GM18505 (cell line): Measurements from ENCODE around the gene HIVEP3.

ENCODE experiments used
- ATAC-seq: cut with Tn5 transposase; IDR thresholded peaks from one replicate; pipeline ENCODE4 v1.9.1; 2021; ENCODE audit not compliant: unreplicated experiment
- POLR2A ChIP-seq: IDR thresholded peaks from 4 replicates; pipeline ENCODE4 v1.6.1; 2011; ENCODE audit warnings: borderline replicate concordance; ENCODE audit not compliant: insufficient read depth, insufficient read length; ENCODE audit errors: extremely low read depth

HIVEP3 gene

DNA sequence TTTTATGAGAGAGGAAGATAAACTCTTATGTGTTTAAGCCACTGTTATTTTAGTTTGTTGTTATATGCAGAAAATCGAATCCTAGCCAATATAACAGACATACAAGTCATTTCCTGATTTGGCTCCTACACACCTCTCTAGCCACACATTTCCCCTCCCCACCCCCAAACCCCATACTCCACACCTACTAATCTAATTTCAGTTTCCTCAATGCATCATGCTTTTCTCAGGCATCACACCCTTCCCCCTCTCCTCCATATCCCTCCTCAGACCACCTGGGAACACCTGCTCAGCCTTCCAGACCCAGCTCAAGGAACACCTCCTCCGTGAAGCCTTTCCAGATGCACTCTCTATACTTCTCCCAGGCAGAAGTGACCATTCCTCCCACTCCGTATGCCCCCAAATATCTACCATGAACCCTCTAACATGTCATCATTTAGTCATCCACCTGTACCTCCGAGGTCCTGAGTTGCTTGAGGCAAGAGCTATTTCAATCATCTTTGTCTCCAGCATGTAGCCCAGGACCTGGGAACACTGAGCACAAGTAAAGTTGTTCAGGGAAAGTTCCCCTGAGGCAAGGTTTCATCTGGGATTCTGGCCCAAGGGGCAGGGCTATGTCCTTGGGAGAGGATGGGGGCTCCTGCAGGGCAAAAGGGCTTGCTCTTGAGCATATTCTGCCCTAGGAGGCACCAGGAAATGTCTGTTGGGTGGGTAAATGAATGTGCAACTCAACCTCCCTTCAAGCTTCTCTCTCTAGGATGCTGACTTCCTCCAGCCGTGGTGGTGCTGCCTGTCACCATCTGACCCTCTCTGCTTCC is 126.8 kb downstream of the HIVEP3 start:
- no peak for ATAC-seq
- TF ChIP-seq POLR2A: no peak

DNA sequence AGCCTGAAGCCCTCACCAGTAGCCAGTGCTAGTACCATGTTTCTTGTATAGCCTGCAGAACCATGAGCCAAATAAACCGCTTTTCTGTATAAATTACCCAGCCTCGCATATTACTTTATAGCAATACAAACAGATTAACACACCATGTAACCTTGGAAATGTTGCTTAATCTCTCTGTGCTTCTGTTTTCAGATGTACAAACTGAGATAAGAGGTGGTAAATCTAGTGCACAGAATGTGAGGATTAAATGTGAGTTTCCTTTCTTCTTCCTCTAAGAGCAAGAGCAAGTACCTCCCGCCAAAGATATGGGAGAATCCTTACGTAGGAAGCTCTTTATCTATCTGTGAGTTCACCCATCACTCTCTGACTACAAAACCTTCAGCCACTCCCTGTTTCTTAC is 128.4 kb downstream of the HIVEP3 start:
- ATAC-seq: no peak
- no peak for TF ChIP-seq POLR2A

DNA sequence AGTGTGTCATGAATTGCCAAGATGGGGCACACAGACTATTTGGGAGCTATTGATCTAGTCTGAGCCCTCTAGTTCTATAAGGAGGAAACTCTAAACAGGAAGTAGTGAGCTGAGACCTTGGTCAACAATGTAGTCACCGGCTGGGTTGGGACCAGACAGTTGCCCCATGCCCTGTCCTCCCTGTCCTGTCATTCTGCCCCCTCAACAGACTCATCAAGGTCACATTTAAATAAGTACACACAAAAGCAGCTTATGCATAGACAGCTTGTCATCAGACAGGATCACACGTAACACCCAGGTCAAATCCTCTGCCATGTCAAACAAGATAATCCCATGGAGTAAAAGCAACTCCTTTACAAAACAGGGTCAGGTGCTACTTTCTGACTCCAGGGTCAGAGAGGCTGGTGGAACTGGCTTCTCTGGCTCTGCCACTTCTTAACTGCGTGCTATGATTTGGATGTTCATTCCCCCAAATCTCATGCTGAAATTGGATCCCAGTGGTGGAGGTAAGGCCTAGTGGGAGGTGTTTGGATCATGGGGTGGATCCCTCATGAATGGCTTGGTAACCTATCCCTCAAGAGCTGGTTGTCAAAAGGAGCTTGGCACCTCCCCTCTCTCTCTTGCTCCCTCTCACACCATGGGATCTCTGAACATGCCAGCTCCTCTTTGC is 128.9 kb downstream of the HIVEP3 start:
- no peak for ATAC-seq
- TF ChIP-seq POLR2A: no peak

DNA sequence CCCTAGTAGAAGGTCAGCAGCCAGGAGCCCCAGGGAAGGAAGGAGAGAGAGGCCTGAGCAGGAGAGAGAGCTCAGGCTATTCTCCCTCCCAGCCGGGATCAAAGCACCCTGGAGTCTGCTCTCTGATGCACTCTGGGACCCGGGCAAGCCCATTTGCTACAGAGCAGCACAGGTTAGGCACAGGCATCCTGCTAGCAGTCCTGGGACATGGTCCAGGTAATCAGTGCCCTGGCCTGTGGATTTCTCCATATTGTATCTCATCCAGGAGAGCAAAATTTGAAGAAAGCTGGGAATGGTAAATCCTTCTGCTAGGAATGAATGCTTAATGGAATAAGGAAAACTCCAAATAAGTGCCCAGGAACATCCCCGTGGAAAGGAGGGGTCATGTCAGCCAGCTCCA is 130.3 kb downstream of the HIVEP3 start:
- no peak for TF ChIP-seq POLR2A

DNA sequence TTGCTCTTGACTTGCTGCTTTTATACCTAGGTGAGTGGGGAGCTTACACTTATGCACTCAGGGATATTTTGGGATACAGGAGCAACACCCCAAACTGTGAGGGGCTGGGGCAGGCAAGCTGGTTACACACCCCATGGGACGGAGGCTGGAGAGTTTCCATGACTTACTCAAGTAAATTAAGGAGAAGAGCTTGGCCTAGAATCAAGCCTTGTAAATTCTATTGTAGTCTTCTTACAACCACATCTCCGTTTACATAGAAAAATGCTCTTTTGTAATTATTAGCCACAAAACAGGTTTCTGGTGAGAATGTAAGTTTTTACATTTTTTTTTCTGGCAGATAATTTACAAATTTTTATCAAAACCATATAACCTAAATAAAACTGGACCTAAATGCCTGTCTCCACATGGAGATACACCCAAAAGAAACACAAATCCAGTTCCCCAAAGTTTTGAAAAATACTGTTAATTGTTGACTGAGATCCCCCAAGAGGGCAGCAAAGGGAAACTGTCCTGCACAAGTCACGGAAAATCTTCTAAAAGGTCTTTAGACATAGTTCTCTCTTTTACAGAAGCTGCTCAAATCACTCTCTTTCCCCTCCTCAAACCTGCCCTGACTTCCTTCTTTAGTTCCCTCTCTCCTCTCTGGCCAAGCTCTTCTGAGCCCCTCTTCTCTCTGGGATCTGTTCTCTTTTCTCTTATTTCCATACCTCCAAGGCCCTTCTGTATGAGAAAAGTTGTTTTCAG is 134.0 kb downstream of the HIVEP3 start:
- ATAC-seq: no peak
- no peak for TF ChIP-seq POLR2A

More for the DNA sequence above, 130.3 kb downstream of the HIVEP3 start:
- ATAC-seq: no peak

DNA sequence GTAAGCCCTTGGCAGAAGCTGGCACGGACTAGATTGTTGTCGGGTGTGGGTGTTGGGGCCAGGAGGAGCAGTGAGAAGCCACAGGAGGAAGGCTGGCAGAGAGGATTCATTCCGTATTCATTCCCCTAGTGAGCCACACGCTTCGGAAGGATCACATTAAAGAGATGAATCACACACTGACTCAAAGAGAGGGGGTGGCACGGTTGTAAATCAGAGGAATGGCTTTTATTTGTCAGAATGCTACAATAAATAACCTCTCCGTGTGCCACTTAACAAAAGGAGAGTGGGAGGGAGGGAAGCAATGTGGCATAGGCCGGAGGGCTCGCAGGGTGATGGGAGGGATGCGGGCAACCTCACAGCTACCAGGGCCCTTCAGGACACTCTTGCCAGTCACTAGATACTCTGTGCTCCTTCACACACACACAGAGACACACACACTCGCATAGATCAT is 135.5 kb downstream of the HIVEP3 start:
- ATAC-seq: no peak
- no peak for TF ChIP-seq POLR2A

DNA sequence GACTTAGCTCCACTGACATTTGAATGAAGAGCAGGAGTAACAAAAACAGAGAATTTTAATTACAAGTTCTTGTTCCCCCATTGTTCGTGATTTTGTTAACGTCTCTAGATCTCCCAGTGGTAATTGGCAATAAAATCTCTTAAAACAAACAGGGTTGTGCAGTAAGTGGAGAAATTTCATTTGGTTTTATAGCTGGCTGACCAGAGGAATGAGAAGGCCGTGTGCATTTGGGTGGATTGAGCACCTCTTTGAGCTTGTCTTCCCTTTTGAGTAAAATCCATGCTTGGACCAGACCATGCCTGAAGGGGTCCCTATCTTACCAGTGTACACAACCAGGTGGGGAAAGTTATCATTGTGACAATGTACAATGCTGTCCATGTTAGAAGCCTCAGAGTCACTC is 137.8 kb downstream of the HIVEP3 start:
- no peak for ATAC-seq
- TF ChIP-seq POLR2A: no peak

DNA sequence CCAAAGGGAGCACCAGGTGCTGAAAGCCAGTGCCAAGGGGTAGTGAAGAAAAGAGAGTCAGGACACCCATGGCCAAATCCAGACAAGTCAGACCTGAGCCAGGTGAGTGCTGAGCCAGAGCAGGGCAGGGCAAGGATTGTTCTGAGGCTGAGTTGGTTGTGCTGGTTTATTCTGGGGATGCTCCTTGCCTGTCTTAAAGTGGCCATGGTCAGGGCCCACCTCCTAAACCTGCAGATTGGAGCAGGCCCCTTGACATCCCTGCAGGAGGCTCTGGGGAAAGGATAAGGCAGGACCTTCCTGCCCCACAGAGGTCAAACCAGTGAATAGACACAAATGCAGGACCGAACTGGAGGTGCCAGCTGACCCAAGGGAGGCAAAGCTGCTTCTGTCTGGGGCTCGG is 138.4 kb downstream of the HIVEP3 start:
- ATAC-seq: no peak
- TF ChIP-seq POLR2A: no peak

DNA sequence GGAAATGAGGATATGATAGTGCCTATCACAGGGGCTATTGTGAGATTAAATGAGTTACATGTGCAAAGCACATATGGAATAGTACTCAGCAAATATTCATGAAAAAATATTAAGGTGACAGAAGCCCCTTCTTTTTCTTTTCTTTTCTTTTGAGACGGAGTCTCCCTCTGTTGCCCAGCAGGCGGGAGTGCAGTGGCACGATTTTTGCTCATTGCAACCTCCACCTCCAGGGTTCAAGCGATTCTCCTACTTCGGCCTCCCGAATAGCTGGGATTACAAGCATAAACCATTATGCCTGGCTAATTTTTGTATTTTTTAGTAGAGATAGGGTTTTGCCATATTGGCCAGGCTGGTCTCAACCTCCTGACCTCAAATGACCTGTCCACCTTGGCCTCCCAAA is 139.4 kb downstream of the HIVEP3 start:
- ATAC-seq: no peak
- TF ChIP-seq POLR2A: no peak

DNA sequence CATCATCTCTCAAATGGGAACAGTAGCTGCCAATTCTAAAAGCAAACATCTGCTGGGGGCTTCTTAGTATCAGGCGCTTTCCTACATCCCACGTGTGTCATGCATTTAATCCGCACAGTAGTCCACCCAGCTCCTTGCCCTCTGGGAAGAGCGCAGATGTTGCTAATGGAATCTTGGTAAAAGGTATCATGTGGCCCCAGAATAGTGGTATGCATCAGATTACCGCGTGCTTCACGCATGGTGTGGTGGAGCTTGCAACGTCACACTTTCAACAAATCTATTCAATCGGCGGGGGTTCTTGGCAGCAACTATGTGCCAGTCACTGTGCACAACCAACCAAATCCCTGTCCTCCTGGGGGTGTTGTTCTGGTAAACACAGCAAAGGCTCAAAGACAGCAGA is 141.0 kb downstream of the HIVEP3 start:
- no peak for ATAC-seq
- no peak for TF ChIP-seq POLR2A

DNA sequence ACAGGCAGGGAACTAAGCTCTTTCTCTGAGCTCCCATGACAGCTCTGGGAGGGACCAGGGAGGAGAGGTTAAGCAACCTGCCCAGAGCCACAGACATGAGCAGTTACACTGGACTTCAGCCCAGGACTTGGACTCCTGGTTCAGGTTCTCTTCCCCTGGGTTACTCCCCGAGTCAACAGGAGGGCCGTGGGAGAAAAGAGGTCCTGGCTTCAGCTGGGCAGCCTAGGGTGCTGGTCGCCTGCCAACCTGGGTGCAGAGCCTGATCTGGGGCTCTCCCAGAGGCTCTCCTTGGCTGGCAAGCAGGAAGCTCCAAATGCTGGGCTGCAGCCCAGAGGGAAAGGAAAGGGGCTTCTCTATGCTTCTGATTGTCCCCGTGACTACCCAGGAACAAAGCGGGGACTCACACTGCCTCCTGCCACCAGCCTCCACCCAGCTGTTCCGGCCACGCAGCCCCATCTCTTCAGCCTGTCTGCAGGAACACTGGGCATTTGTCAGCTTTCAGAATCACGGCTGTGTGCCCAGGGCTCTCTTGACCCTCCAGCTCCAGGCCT is 141.8 kb downstream of the HIVEP3 start:
- no peak for ATAC-seq
- TF ChIP-seq POLR2A: no peak

DNA sequence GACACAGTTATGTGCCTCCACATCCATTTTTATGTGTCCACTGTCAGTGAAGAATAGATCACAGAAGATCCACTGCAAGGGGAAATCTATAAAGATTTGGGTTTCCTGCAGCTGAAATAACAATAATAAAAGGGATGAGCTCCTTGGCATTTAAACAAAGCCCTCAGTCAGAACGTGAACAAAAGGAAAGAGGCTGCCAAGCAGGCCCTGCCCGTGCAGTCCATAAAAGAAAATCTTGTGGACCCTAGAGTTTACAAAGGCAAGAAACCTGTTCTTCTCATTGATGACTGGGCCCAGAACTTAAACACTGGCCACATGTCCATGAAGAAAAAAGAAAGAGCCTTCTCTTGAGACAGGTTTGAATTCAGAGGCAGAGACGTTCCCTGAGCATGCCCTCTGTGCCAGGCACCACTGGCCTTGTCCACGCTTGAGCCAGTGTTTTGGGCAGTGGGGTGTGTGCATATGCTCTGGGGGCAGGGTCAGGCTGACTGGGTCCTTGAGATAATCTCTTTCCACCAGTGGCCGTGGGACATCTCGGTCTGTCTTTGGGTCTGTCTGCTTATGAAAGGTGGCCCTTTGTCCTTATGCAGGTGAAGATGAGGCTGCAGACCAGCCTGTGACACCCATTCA is 142.7 kb downstream of the HIVEP3 start:
- ATAC-seq: no peak
- TF ChIP-seq POLR2A: no peak

DNA sequence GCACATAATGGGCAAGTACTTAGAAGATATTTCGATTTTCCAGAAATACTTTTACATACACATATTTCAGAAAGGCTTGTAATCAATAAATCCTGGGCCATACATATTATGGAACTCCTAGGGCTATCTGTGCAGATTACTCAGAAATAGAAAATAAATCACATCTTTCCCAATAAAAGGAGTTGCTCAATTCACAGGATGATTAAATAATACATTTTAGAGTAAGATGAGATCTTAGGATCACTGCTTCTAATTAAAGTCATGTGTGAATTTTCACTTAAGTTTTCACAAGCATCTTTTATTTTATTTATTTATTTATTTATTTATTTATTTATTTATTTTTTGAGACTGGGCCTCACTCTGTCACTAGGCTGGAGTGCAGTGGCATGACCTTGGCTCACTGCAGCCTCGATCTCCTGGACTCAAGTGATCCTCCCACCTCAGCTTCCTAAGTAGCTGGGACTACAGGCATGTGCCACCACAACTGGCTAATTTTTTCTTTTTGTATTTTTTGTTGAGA is 144.2 kb downstream of the HIVEP3 start:
- TF ChIP-seq POLR2A: no peak
- no peak for ATAC-seq
